K562 (cell line): Measurements from ENCODE around the gene UBE2K. TPM values are rescaled to one million over a fixed set of nuclear protein-coding genes. Genes with fewer than 3 reads are reported as not detected.

Experiments
- ATAC-seq: fragments of 200-7000 bp; cut with Tn5 transposase; 3 replicates; pipeline ENCODE4 v1.9.1; 2020; ENCODE audit warnings: moderate library complexity
- BruUV-seq: library from RNA; stranded (reverse); fragments of 400-500 nt; replicated peaks from 2 replicates; lab custom pipeline; 2021; lab: Mats Ljungman, UMichigan
- CTCF ChIA-PET: fragments of 300-600 bp; formaldehyde crosslinking; extraction: SDS; loops from one replicate; lab custom pipeline; 2021; ENCODE audit warnings: low intra/inter-chr PET ratio; lab: Yijun Ruan, JAX
- POLR2A ChIA-PET: fragments of 300-600, 350-650 bp; sonication (Branson Sonifier 250); formaldehyde crosslinking; extraction: SDS; loops from one replicate; lab custom pipeline; 2021; ENCODE audit warnings: antibody characterized with exemption, inconsistent platforms; lab: Yijun Ruan, JAX
- DNase-seq, 4 experiments: peaks; one replicate each; pipeline versions ENCODE4 v3.0.0 to v3.0.0-alpha.2; 2011 to 2018; ENCODE audit warnings: low spot score in 3 of 4, mixed read lengths in 3 of 4; ENCODE audit errors: extremely low read depth in 1 of 4
- FAIRE-seq: peaks from 2 replicates; lab custom pipeline; 2011; peaks lifted over from hg19 to GRCh38; lab: Jason Lieb, UNC
- H2AFZ ChIP-seq: 2 replicates; pipeline ENCODE4 v1.6.0; 2011; ENCODE audit warnings: low read depth, low read length, control low read depth, inconsistent platforms
- H3K27ac ChIP-seq: fragments of 200-600 bp; 3 replicates; pipeline ENCODE4 v1.8.0; 2011; ENCODE audit warnings: low read depth, mild to moderate bottlenecking, control low read depth, inconsistent platforms, low read length, moderate library complexity, mixed read lengths; ENCODE audit errors: extremely low read depth
- H3K27me3 ChIP-seq, 2 experiments: fragments of 300-600 bp in 1 of 2; 2 replicates in 1 of 2; 3 replicates in 1 of 2; pipeline versions ENCODE4 v1.6.0 to v1.8.0; 2011; ENCODE audit warnings: inconsistent platforms in 2 of 2, low read length in 2 of 2, mild to moderate bottlenecking in 1 of 2, mixed read lengths in 1 of 2, moderate library complexity in 1 of 2; ENCODE audit not compliant: control insufficient read depth in 2 of 2, insufficient read depth in 2 of 2
- H3K36me3 ChIP-seq: fragments of 300-600 bp; 3 replicates; pipeline ENCODE4 v1.8.0; 2011; ENCODE audit warnings: mild to moderate bottlenecking, low read length, inconsistent platforms; ENCODE audit not compliant: control insufficient read depth, insufficient read depth
- H3K4me1 ChIP-seq, 2 experiments: fragments of 200-600 bp in 1 of 2; replicated peaks in 1 of 2; 2 replicates in 1 of 2; 3 replicates in 1 of 2; pipeline versions ENCODE4 v1.5.1 to v1.8.0; 2011; ENCODE audit warnings: inconsistent platforms in 2 of 2, low read length in 2 of 2, mild to moderate bottlenecking in 1 of 2, mixed read lengths in 1 of 2, moderate library complexity in 1 of 2; ENCODE audit not compliant: control insufficient read depth in 2 of 2, insufficient read depth in 2 of 2
- H3K4me2 ChIP-seq: 2 replicates; pipeline ENCODE4 v1.6.1; 2011; ENCODE audit warnings: low read length, control low read depth, inconsistent platforms, mixed read lengths; ENCODE audit not compliant: insufficient read depth
- H3K4me3 ChIP-seq: fragments of 200-600 bp; sonication (generic), shearing (Covaris generic); 2 replicates; pipeline ENCODE4 v1.5.1; 2016; ENCODE audit warnings: control low read depth, inconsistent platforms
- H3K79me2 ChIP-seq: fragments of 200-600 bp; 3 replicates; pipeline ENCODE4 v1.8.0; 2011; ENCODE audit warnings: low read length, inconsistent platforms; ENCODE audit not compliant: control insufficient read depth, insufficient read depth
- H3K9ac ChIP-seq, 2 experiments: 2 replicates each; pipeline versions ENCODE4 v1.6.0 to v1.6.1; 2011; ENCODE audit warnings: low read depth in 2 of 2, low read length in 2 of 2, control low read depth in 1 of 2, inconsistent platforms in 1 of 2, mild to moderate bottlenecking in 1 of 2, mixed read lengths in 1 of 2; ENCODE audit not compliant: insufficient read depth in 1 of 2
- H3K9me1 ChIP-seq: one replicate; pipeline ENCODE4 v1.6.0; 2011; ENCODE audit warnings: inconsistent platforms, mild to moderate bottlenecking, low read length, moderate library complexity; ENCODE audit not compliant: control insufficient read depth, insufficient read depth
- H3K9me3 ChIP-seq: replicated peaks from 2 replicates; pipeline ENCODE4 v1.5.1; 2011; ENCODE audit warnings: low read depth, low read length, inconsistent platforms; ENCODE audit not compliant: control insufficient read depth, insufficient read depth
- H4K20me1 ChIP-seq: replicated peaks from 2 replicates; pipeline ENCODE4 v1.6.1; 2011; ENCODE audit warnings: low read length, inconsistent platforms, mixed read lengths; ENCODE audit not compliant: control insufficient read depth, insufficient read depth
- BRD9 ChIP-seq: fragments of 450-650 bp; IDR thresholded peaks from 2 replicates; pipeline ENCODE4 v1.6.1; 2018; ENCODE audit warnings: low read depth; ENCODE audit not compliant: partially characterized antibody
- CEBPZ ChIP-seq: fragments of 150-350 bp; IDR thresholded peaks from 2 replicates; pipeline ENCODE4 v1.6.1; 2014; ENCODE audit warnings: low read depth, mild to moderate bottlenecking, low read length, borderline replicate concordance
- MTA2 ChIP-seq: fragments of 450-650 bp; IDR thresholded peaks from 2 replicates; pipeline ENCODE4 v1.6.1; 2016; ENCODE audit warnings: low read depth
- RBM34 ChIP-seq: fragments of 200-400 bp; formaldehyde crosslinking; IDR thresholded peaks from 2 replicates; pipeline ENCODE4 v1.6.1; 2018; ENCODE audit warnings: low read length, borderline replicate concordance; ENCODE audit not compliant: insufficient read depth
- SPI1 ChIP-seq: IDR thresholded peaks from 2 replicates; pipeline ENCODE4 v1.6.1; 2011; ENCODE audit warnings: low read depth, low read length, control low read depth, borderline replicate concordance
- WGBS: fragments of 100-300 bp; shearing (Covaris generic); methylation state at CpG from one replicate; pipeline ENCODE4 v1.1.6; 2016; ENCODE audit warnings: low coverage, mixed read lengths; ENCODE audit not compliant: insufficient coverage; ENCODE audit errors: missing lambda C conversion rate; 5-methylcytosine and 5-hydroxymethylcytosine counted together
- in situ Hi-C: fragments of 300-500 bp; cut with MboI; formaldehyde crosslinking; loops from 4 replicates; pipeline ENCODE4 v1.15.0; 2018; ENCODE audit warnings: inconsistent platforms, mixed read lengths
- intact Hi-C: fragments of 100-400 bp; cut with micrococcal nuclease; formaldehyde crosslinking; loops from 2 replicates; pipeline ENCODE4 v1.14.2; 2022
- polyA plus RNA-seq, 8 experiments: library from polyadenylated mRNA; depleted of rRNA in 4 of 8; stranded (reverse) in 5 of 8; unstranded in 3 of 8; fragments of >200 nt; fragmentation: Nextera tagmentation in 2 of 8; fragmentation: Illumina TruSeq in 1 of 8; extraction: Ambion mirVana in 2 of 8; extraction: Trizol in 1 of 8; gene quantifications; 2 replicates each; pipeline versions ENCODE4 v1.2.1 to v1.2.3, GENCODE V29; 2011 to 2014; ENCODE audit warnings: inconsistent platforms in 1 of 8, missing spikeins in 1 of 8
- total RNA-seq, 7 experiments: library from RNA; depleted of rRNA in 6 of 7; stranded (reverse); fragments of >200 nt in 6 of 7; fragmentation: Illumina TruSeq in 2 of 7; extraction: Trizol in 2 of 7; gene quantifications; 2 replicates each; pipeline versions ENCODE4 v1.2.1 to v1.2.3, GENCODE V29; 2011 to 2021; ENCODE audit warnings: low replicate concordance in 1 of 7

The UBE2K gene
- total and polyA plus RNA-seq, 9 of the 15 experiments (the other 6 are each of a cell fraction or from before 2014, with no cell fraction given) = 29.8 to 190 (median 62.6) TPM

- TF ChIP-seq CEBPZ (no peak), MTA2 (no peak), SPI1 (no peak)
Observed at GRCh38 chr4:39700554-39700953, 2.6 kb downstream of the UBE2K start (continued).

GRCh38 chr4:39702716-39703115, 4.8 kb downstream of the UBE2K start:
- Histone ChIP-seq H2AFZ (no peak overlapping the region), H3K9ac (no peak overlapping the region), H3K36me3 (peaks cover 41% of the 10 kb centered on the region), H3K9me1 (no peaks in the 10 kb centered on the region), H3K27me3 (no peaks in the 10 kb centered on the region), H3K4me1 (peaks cover 5 to 10% of the 10 kb centered on the region in 2 experiments; a peak in 4 of 5 replicates), H3K27ac (no peak overlapping the region), H3K79me2 (peaks cover 99% of the 10 kb centered on the region), H4K20me1 (peaks cover 9% of the 10 kb centered on the region), H3K4me3 (no peak overlapping the region), H3K4me2 (no peak overlapping the region), H3K9me3 (no peaks in the 10 kb centered on the region)
- ChIA-PET POLR2A (interaction anchor here (1.2 kb wide), 1 partner anchor 15 kb away, joined by 5 read pairs; no protein-coding TSS in a partner anchor), CTCF (no interaction called here)
- BruUV-seq = no TSS peak
- no peak for FAIRE-seq
- in situ Hi-C loops (no loop called here), intact Hi-C loops (no loop called here)
- TF ChIP-seq RBM34 = no peak
- TF ChIP-seq BRD9 = no peak
- 94% methylated on average over 2 of the region's 2 CpGs for WGBS
- ATAC-seq = no peak
- DNase-seq = no peak
